ENCODE measurements around the gene SPTLC1. TPM values are rescaled to one million over a fixed set of nuclear protein-coding genes. Genes with fewer than 3 reads are reported as not detected.

Gene SPTLC1
- total and polyA plus RNA-seq, 2 donors (not counting 1 experiment from before 2014, with no cell fraction given), result 26.6 to 53.5 TPM

DNA sequence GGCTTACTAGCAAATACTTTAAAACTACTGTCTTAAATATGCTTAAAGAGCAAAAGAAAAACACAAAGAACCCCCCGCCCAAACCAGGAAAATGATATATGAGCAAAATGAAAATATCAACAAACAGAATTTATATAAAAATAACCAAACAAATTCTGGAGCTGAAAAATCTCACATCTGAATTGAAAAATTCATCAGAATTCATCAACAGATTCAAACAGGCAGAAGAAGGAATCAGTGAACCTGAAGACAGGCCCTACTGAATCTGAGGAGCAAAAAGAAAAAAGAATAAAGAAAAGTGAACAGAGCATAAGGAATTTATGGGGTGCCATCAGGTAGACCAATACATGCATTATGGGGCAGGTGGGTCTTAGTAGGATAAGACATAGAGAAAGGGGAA is 49.8 kb upstream of the SPTLC1 start:
- DNase-seq (no peak), ATAC-seq (ENCODE audit: low read depth) (no peak)
- Histone ChIP-seq H4K20me1 (ENCODE audit: control insufficient read depth, insufficient read depth, low read length, poor library complexity, severe bottlenecking) (no peaks in the 10 kb centered on the region), H3K27ac (ENCODE audit: low read length in 2 of 2) (no peak overlapping the region), H3K79me2 (ENCODE audit: control insufficient read depth, insufficient read depth, low read length) (no peaks in the 10 kb centered on the region), H3K36me3 (replicated peaks in 1 of 2; ENCODE audit: control extremely low read depth in 1 of 2, control insufficient read depth in 1 of 2, extremely low read depth in 1 of 2, insufficient read depth in 2 of 2, low read length in 1 of 2) (no peaks in the 10 kb centered on the region), H3K27me3 (replicated peaks in 1 of 4; ENCODE audit: control extremely low read depth in 1 of 4, control insufficient read depth in 3 of 4, insufficient read depth in 4 of 4, low read length in 3 of 4) (peaks cover 0 to 5% (median 0%) of the 10 kb centered on the region in 4 experiments), H3K9ac (ENCODE audit: low read length) (no peak overlapping the region), H2AFZ (ENCODE audit: insufficient read depth, low read depth, low read length, poor library complexity, severe bottlenecking) (no peak overlapping the region), H3K4me1 (ENCODE audit: control insufficient read depth in 2 of 2, insufficient read depth in 2 of 2, low read length in 2 of 2) (no peaks in the 10 kb centered on the region), H3K9me3 (ENCODE audit: control extremely low read depth in 1 of 3, control insufficient read depth in 2 of 3, insufficient read depth in 1 of 3, low read length in 2 of 3) (peaks cover 0 to 7% (median 0%) of the 10 kb centered on the region in 3 donors), H3K4me2 (replicated peaks; ENCODE audit: low read depth, low read length, poor library complexity, severe bottlenecking) (no peak overlapping the region), H3K4me3 (ENCODE audit: control extremely low read depth in 1 of 5, extremely low read depth in 1 of 5, insufficient read depth in 1 of 5, low read depth in 2 of 5, low read length in 4 of 5) (no peak overlapping the region)
- Mint-ChIP-seq H3K4me1 (no peaks in the 10 kb centered on the region), H3K27ac (no peak overlapping the region), H3K9me3 (ENCODE audit: insufficient read depth) (peaks cover 8% of the 10 kb centered on the region), H3K27me3 (peaks cover 19% of the 10 kb centered on the region), H3K4me3 (no peak overlapping the region)
- intact Hi-C loops (cut with micrococcal nuclease), result no loop called here
- WGBS (ENCODE audit: insufficient coverage), result no CpG with 5 or more reads among the region's 1 CpG
- POLR2A ChIA-PET, result no interaction called here
- CTCF ChIA-PET, result interaction anchor here (1.9 kb wide), 1 partner anchor 25 kb away, joined by 7 read pairs; no protein-coding TSS in a partner anchor
- TF ChIP-seq CTCF (IDR thresholded peaks at IDR 0.05), result no peak
- TF ChIP-seq EZH2 (IDR thresholded peaks at IDR 0.05; ENCODE audit: borderline replicate concordance, insufficient read depth, low read depth, low read length, poor library complexity, severe bottlenecking), result no peak

GRCh38 chr9:92164490-92164889 is 49.3 kb upstream of the SPTLC1 start:
- no peak for ATAC-seq (ENCODE audit: low read depth)
- CTCF ChIA-PET, result interaction anchor here (1.9 kb wide), 1 partner anchor 24 kb away, joined by 7 read pairs; no protein-coding TSS in a partner anchor
- H3K27ac Mint-ChIP-seq, result no peak overlapping the region

More at GRCh38 chr9:92164490-92164889, 49.3 kb upstream of the SPTLC1 start:
- Histone ChIP-seq H3K4me3 (ENCODE audit: control extremely low read depth in 1 of 5, extremely low read depth in 1 of 5, insufficient read depth in 1 of 5, low read depth in 2 of 5, low read length in 4 of 5) (no peak overlapping the region), H3K4me2 (replicated peaks; ENCODE audit: low read depth, low read length, poor library complexity, severe bottlenecking) (no peak overlapping the region), H3K9me3 (ENCODE audit: control extremely low read depth in 1 of 3, control insufficient read depth in 2 of 3, insufficient read depth in 1 of 3, low read length in 2 of 3) (peaks cover 0 to 7% (median 0%) of the 10 kb centered on the region in 3 donors), H3K36me3 (replicated peaks in 1 of 2; ENCODE audit: control extremely low read depth in 1 of 2, control insufficient read depth in 1 of 2, extremely low read depth in 1 of 2, insufficient read depth in 2 of 2, low read length in 1 of 2) (no peaks in the 10 kb centered on the region), H3K4me1 (ENCODE audit: control insufficient read depth in 2 of 2, insufficient read depth in 2 of 2, low read length in 2 of 2) (no peaks in the 10 kb centered on the region), H3K79me2 (ENCODE audit: control insufficient read depth, insufficient read depth, low read length) (no peaks in the 10 kb centered on the region), H3K27ac (ENCODE audit: low read length in 2 of 2) (no peak overlapping the region), H3K9ac (ENCODE audit: low read length) (no peak overlapping the region), H4K20me1 (ENCODE audit: control insufficient read depth, insufficient read depth, low read length, poor library complexity, severe bottlenecking) (no peaks in the 10 kb centered on the region), H2AFZ (ENCODE audit: insufficient read depth, low read depth, low read length, poor library complexity, severe bottlenecking) (no peak overlapping the region), H3K27me3 (replicated peaks in 1 of 4; ENCODE audit: control extremely low read depth in 1 of 4, control insufficient read depth in 3 of 4, insufficient read depth in 4 of 4, low read length in 3 of 4) (peaks cover 0 to 5% (median 0%) of the 10 kb centered on the region in 4 experiments)
- Mint-ChIP-seq H3K9me3 (ENCODE audit: insufficient read depth) (peaks cover 8% of the 10 kb centered on the region), H3K4me3 (no peak overlapping the region), H3K4me1 (no peaks in the 10 kb centered on the region), H3K27me3 (peaks cover 16% of the 10 kb centered on the region)
- TF ChIP-seq EZH2 (IDR thresholded peaks at IDR 0.05; ENCODE audit: borderline replicate concordance, insufficient read depth, low read depth, low read length, poor library complexity, severe bottlenecking) (no peak), CTCF (IDR thresholded peaks at IDR 0.05) (no peak)
- intact Hi-C loops (cut with micrococcal nuclease), result no loop called here
- 100% methylated on average over 1 of the region's 2 CpGs for WGBS (ENCODE audit: insufficient coverage)
- DNase-seq, result no peak
- POLR2A ChIA-PET, result no interaction called here
